ENCODE data around the gene TMEM259.
A peak's percentile ranks its signal among the peaks of the same experiment; 100 is the strongest.

Gene TMEM259

DNA sequence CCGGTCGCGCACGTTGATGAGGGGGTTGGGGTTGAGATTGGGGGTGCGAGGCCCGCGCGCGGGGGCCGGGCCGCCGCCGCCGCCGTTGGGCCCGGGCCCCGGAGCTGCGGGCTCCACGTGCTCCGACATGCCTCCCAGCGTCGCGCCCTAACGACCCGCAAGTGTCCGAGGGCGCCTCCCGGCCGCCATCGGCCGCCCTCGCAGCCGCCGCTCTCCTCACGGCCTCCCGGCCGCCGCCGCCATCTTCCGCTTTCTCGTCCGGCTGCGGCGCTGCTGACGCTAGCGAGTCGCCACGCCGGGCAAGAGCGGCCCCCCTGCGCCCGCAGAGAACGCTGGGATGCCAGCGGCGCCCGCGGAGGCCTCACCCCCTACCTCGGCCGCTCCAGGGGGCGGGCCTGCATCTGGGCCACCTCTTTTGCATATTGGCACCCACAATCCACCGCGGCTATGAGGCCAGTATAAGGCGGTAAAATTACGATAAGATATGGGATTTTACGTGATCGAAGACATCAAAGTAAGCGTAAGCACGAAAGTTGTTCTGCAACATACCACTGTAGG lies at the start of gene TMEM259:
TMEM259 (minus strand) TSS at position 256 of the 558 bp plus-strand sequence; CDS start at position 129, 127 bp downstream.
- peak; percentile 95 to 96 for DNase-seq (ENCODE audit: low read depth in 2 of 2)

DNA sequence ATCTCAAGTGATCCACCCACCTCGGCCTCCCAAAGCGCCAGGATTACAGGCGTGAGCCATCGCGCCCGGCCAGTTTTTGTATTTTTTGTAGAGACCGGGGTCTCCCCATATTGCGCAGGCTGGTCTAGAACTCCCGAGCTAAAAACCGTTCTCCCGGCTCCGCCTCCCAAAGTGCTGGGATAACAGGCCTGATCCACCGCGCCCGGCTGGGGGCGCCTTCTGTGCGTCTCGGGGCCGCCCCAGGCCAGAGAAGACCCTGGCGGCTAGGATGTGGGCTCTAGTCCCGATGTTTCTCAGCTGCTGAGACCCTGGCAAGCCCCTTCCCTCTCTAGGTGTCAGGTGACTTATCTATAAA lies 49.6 kb upstream of the TMEM259 start:
- DNase-seq (ENCODE audit: low read depth in 2 of 2) = no peak

DNA sequence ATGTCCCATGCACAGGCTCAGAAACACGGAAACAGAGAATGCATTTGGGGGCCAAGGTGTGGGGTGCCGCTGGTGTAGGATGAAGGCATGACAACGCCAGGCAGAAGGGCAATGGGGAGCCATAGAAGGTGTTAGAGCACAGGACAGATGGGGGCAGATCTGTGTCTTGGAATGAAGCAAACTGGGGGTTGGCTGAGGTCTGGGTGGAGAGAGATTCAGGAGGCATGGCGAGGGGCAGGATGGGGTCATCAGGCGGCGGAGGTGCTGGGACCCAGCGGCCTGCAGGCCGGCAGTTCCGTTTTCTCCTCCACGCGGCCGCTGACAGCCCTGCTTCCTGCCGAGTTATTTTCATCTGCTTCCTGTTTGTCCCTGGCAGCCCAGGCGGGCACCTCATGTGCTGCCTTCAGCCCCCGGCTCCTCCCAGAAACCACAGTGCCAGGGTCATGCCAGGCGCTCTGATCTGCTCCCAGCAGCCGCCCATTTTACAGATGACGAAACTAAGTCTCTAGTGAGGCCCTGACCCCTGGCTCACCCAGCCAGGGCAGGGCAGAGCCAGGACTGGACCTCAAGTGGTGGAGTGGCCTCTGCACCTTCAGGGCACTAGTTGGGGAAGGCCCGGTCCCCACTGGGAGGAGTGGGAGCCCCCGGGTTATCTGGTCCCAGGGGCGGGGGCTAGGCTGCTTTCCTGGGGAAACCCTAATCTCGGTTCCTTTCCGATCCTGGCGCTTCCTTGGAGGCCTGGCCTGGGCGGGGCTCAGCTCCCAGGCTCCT lies 48.3 kb upstream of the TMEM259 start:
- no peak for DNase-seq (ENCODE audit: low read depth in 2 of 2)

DNA sequence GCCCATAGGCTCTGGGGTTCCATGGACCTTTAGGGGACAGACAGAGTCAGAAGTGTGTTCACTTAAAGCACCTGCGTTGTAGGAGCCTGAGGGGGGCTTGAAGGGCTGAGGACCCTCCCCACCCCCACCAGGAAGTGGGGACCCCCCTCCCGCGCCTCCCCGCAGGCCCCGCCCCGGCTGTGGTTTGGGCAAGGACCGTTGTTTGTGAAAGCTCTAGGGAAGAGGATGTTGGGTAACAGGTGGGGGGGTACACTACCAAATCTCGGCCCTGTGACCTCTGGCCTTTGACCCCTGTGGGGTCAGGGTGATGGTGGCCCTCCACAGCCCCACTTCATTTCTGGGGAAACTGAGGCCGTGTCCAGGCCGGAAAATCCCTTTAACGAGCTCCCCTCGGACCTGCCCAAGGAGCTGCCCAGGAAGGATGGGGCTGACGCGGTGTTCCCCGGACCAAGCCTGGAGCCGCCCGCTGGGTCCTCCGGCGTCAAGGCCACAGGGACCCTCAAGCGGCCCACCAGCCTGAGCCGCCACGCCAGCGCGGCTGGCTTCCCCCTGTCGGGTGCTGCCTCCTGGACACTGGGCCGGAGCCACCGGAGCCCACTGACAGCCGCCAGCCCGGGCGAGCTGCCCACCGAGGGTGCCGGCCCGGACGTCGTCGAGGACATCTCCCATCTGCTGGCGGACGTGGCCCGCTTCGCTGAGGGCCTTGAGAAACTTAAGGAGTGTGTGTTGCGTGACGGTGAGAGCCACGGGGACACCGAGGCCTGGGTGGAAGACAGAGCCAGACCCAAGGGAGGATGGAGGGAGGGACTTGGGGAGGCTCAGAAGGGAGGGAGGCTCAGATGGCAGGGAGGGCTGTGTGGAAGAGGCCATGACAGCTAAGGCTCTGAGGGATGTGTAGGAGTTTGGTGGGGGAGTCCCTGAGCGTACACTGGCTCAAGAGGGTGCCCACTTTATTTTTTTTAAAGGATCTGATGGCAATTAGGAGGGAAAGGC lies 47.4 kb upstream of the TMEM259 start:
- DNase-seq (ENCODE audit: low read depth in 2 of 2) = no peak

DNA sequence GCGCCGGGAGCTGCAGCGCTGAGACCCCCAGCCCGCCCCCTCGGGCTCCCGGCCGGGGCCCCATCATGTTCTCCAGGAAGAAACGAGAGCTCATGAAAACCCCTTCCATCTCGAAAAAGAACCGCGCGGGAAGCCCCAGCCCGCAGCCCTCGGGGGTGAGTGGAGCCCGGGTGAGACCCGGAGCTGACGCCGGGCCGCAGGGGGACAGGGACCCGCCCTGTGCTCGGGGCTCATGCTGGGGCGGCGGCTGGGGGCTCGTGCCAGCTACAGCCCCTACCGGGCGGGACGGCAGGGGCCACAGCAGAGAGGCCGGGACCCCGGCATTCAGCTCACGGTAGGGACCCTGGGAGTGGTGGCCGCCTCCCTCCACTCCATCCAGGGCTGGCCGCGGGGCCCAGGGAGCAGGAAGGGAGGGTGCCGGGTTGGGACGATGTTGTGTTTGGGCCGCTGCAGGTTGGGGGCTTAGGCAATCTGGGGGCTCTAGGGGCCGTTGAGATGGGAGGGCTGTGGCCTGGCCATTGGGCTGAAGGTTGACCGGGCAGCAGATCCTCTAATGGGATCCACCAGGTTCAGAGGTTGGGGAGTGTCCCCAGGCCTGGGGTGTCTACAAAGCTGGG lies 46.5 kb upstream of the TMEM259 start:
- no peak for DNase-seq (ENCODE audit: low read depth in 2 of 2)

DNA sequence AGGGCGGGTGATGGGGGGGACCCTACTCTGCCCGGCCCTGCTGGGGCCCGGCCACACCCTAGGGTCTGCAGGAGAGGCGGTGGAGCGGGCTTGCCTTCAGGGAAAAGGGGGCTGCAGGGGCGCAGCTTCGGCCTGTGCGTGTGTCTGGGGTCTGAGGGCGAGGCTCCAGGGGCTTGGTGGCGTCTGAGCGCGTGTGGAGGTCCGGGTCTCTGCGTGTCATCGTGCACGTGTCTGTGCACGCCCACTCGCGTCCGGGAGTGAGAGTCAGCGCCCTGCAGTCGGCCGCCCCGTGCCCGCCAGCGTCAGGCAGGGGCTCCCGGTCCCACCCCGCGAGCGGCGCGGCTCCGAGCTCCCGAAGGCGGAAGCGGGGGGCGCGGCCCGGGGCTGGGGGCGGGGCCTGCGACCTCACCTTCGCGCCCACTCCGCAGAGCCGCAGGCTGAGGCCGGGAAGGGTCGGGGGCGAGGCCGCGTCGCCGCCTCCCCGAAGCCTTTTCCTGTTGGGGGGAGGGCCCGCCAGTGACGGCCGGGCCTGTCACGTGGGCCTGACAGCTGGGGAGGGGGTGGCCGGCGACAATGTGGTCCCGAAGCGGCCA lies 45.9 kb upstream of the TMEM259 start, which contains the start of gene ARHGAP45:
ARHGAP45 (plus strand) TSS at position 420 of the 593 bp plus-strand sequence. CDS start 239 bp downstream, outside the sequence.
- DNase-seq (ENCODE audit: low read depth in 2 of 2) = no peak

DNA sequence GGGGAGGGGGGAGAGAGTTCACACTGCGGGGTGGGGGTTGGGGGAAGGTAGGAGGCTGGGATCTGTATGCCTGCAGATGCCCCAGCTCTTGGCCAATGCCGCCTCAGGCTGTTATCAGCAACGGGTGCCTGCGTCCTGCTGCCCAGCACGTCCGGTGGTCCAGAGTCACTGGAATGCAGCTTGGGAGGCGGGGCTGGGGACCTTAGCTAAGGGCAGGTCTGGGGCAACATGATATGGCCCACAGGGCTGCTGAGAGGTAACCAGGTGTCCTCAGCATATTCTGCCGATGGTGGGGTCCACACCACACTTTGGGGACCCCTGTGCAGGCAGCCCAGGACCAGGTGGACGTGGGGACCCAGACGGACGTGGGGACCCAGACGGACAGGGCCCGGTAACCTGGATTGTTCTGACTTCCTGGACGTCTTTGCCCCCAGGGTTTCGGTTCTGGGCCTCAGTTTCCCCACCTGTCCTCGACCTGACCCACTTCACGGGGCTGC lies 45.4 kb upstream of the TMEM259 start:
- no peak for DNase-seq (ENCODE audit: low read depth in 2 of 2)

DNA sequence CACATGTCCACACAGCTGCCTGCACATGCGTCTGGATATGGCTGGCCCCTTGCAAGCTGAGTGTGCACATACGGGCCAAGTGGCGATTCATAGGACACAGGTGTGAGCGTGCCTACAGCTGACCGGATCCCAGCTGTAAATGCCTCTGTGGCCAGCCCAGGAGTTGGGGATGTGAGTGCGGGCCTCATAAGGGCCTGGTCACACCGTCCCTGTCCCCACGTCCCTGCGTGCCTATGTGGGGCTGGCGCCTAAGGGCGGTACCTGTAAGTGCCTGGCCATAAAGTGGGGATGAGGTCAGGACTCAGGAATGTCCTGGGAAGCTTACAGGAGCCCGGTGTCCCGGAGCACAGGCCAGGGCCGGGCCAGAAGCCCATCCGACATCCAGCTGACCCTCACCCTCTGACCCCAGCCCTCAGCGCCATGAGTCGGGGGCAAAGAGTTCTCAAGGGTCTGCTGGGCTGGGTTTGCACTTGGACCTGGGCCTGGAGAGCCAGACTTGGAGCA lies 44.7 kb upstream of the TMEM259 start:
- DNase-seq (ENCODE audit: low read depth in 2 of 2) = no peak

DNA sequence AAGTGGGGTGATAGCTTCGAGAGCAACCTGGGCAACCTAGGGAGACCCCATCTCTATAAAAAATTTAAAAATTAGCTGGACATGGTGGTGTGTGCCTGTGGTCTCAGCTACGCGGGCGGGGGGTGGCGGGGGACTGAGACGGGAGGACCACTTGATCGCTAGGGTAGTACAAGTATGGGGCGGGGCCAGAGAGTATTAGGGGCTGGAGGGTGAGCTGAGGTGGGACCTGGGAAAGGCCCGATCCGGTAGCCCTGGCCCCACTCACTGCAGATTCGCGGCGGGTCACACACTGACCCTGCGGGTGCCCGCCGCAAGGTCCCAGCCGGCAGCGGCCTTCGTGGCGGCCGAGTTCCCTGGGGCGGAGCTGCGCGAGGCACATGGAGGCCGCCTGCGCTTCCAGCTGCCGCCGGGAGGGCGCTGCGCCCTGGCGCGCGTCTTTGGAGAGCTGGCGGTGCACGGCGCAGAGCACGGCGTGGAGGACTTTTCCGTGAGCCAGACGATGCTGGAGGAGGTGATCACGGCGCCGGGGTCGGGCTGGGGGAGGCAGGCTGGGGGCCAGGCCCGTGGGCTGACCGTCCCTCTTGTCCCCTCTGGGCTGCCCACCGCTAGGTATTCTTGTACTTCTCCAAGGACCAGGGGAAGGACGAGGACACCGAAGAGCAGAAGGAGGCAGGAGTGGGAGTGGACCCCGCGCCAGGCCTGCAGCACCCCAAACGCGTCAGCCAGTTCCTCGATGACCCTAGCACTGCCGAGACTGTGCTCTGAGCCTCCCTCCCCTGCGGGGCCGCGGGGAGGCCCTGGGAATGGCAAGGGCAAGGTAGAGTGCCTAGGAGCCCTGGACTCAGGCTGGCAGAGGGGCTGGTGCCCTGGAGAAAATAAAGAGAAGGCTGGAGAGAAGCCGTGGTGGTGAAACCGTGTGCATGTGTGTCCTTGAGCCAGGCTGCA lies 44.0 kb upstream of the TMEM259 start:
- no peak for DNase-seq (ENCODE audit: low read depth in 2 of 2)

DNA sequence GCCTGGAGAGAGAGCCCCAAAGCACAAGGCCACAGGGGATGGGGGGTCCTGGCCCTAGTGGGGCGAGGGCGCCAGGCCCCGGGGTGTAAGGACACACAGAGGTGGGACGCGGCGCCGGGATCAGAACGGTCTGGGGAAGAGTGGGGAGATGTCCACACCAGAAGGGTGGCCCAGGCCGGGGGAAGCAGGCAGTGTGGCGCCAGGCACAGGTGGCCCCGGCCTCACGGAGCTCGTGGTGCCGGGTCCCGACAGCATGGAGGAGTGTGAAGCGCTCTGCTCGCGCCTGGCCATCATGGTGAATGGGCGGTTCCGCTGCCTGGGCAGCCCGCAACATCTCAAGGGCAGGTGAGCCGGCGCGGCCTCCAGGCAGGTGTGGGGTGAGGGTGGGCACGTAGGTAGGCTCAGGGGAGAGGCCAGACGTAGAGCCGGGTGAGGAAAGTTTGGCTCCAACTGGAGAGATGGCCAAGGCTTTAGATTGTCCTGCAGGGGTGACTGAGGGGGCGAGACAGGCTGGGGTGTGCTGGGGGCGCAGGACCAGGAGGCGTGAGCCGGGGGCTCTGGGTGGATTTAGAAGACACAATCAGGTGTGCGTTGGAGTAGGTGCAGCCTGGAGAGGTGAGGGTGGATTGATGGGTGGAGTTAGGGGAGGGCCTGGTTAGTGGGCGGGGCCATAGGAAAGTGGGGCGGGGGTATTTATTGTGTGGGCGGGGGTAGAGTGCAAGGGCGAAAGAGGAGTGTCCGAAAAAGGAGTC lies 43.2 kb upstream of the TMEM259 start:
- DNase-seq (ENCODE audit: low read depth in 2 of 2) = no peak

DNA sequence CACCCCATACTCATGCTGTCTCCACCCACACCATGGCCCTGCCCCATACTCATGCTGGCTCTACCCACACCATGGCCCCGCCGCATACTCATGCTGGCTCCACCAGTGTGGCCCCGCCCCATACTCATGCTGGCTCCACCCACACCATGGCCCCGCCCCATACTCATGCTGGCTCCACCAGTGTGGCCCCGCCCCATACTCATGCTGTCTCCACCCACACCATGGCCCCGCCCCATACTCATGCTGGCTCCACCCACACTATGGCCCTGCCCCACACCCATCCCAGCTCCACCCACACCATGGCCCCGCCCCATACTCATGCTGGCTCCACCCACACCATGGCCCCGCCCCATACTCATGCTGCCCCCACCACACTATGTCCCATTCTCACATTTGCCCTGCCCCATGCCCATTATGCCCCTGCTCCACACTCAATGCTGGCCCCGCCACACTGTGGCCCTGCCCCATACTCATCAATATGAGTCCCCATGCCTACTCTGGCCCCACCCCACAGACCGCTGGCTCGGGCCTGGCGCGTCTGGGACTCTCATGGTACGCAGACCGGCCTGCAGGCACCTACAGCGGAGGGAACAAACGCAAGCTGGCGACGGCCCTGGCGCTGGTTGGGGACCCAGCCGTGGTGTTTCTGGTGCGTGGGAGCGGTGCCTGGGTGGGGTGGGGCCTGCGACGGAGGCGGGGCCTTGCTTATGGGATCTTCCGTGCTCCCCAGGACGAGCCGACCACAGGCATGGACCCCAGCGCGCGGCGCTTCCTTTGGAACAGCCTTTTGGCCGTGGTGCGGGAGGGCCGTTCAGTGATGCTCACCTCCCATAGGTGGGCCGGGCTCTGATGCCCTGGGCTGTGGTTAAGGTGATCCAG lies 42.3 kb upstream of the TMEM259 start:
- no peak for DNase-seq (ENCODE audit: low read depth in 2 of 2)

DNA sequence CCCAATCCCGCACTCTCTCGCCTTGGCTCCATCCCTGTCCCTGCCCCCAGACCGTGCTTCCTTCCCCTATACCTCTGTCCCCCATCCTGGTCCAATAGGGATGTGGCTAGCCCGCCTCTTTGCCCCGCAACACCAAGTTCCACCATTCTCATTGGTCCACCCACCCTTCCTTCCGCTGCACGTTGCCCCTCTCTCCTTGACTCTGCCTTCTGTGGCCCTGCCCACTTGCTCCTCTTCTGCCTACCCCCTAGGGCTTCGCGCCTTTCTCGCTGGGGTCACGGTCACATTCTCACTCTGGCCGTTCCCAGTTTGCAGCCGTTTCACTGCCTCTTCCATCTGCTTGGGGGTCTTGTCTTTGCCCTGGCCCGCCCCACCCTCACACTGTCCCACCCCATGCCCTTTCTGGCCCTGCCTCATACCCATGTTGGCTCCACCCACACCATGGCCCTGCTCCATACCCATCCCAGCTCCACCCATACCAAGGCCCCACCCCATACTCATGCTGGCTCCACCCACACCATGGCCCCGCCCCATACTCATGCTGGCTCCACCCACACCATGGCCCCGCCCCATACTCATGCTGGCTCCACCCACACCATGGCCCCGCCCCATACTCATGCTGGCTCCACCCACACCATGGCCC lies 41.6 kb upstream of the TMEM259 start:
- DNase-seq (ENCODE audit: low read depth in 2 of 2) = no peak

DNA sequence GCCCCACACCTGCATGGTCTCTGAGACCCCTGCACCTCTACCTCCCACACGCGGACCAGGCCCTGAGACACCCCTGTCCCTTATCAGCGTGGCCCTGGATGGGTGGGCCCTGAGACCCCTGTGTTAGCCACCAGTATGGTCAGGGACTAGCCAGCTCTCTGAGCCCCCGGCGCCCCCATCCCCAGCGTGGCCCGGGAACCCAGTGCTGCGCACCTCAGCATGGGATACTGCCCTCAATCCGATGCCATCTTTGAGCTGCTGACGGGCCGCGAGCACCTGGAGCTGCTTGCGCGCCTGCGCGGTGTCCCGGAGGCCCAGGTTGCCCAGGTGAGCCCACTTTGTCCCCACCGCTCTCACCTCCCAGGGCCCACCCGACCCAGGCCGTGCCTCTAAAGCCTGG lies 41.1 kb upstream of the TMEM259 start:
- DNase-seq (ENCODE audit: low read depth in 2 of 2) = no peak

DNA sequence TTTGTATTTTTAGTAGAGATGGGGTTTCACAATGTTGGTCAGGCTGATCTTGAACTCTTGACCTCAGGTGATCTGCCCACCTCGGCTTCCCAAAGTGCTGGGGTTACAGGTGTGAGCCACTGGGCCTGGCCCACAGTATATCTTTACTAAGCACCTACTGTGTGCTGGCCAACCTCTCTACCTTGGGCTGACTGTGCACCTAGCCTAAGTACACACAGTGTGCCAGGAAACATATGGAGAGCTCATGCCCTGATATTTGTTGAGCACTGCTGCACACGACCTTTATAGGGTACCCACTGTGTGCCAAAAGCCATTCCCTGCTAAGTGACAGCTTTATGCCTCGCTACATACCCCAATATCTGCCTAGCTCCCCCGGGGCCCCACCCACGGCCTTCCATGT lies 39.8 kb upstream of the TMEM259 start:
- no peak for DNase-seq (ENCODE audit: low read depth in 2 of 2)

DNA sequence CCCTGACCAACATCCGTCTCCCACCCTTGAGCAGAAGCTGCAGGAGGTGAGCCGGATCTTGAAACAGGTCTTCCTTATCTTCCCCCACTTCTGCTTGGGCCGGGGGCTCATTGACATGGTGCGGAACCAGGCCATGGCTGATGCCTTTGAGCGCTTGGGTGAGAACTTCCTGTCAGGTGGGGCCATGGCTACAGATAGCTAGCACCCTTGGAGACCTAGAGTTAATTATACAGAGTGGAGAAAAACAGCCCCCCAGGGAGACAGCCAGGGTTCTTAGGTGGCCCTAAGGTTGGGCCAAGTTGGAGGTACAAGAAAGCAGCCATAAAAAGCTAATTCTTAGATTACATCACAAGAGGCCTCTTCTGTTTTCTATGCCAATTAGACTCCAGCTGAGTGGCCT lies 37.2 kb upstream of the TMEM259 start:
- DNase-seq (ENCODE audit: low read depth in 2 of 2) = no peak

DNA sequence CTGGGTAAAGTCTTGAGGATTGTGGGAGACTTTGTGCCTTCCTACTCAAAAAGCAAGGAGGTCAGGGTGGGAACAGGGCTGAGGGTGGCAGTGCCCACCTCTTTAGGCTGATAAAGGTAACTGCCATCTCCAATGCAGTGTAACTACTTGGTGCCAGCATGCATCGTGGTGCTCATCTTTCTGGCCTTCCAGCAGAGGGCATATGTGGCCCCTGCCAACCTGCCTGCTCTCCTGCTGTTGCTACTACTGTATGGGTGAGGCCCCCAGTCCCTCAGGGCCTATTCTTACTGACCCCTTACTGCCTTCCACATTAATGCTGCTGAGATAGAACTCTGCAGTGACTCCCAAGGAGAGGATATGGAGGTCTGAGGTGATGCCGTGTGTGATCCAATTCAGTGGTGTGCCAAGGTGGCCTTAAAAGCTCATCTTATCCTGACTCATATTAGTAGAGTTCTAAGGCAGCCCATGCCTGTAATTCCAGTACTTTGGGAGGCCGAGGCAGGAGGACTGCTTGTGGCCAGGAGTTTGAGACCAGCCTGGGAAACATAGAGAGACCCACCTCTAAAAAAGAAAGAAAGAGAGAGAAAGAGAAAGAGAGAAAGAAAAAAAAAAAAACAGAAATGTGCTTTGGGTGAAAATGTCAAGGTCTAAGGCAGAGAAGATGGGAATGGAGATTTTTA lies 36.4 kb upstream of the TMEM259 start:
- DNase-seq (ENCODE audit: low read depth in 2 of 2) = peak; percentile 39 to 52
